Measurements from ENCODE around the gene CENPP.

The CENPP gene

DNA sequence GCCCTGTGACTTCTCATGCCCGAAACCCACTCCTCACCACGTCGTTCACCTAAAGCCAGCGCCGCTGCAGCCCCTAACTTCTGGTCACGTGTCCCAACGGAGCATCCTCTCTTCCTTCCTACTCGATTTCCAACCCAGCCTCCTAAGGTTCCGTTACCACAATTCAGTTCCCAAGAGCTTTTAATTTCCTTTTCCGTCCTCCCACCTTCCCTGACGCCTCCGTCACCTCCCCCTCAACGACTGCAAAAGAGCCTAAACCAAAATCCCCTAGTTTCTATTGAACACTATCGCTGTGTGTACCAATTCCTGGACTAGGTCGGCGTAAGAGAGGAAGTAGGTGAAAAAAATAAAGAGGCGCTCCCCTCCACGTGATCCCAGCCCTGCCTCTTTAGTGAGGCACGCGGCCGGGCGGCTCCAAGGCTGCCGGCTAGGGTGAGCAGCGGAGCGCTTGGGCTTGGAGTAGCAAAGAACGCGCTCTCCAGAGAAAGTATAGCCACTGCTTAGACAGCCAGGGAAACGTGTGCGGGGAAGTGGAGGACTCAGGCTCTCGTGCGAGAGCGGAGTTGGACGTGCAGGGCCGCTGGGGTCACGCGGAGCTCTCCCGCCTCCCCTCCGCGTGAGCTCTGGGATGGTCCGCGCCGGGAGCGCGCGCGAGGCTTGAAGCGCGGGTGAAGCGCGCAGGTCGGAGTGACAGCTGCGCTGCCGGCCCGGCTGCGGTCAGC lies at the start of gene CENPP, which contains the start of gene NOL8:
Gene CENPP, plus strand, starts transcription at position 685 of the 722 bp plus-strand sequence.
Gene NOL8, minus strand, starts transcription at position 82 of the 722 bp plus-strand sequence. CDS start 1,189 bp downstream, outside the sequence.
- peak; percentile 71 for DNase-seq (ENCODE audit: low read depth)

DNA sequence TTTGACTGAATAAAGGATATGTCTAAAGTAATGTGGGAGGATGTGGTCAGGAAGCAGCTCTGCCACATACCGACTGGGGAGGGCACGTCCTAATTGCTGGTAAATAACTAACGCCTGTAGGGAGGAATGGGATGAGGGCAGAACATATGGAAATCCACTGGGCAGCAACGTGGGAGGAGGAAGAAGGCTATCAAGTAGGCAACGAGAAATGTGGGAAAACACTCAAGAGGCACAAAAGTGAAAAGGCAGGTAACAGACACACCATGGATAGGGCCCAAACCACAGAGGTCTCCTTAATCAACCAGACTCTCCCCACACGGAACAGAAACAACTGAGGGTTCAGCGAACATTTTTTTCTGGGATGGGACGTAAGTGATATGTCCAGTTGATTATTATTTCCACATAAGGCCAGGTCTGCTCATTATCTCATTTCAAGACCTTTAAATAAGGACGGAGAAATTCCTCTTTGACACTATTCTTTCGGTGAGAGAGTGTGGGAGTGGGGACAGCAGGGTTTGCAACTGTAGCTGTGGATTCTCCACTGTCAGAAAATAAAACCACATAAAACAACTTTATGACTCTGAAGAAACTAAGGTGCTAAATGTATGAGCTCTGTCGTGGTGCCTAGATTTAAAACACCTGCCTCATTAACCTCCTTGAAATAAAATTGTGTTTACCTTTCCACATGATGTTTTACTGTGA lies 49.3 kb upstream of the CENPP start:
- DNase-seq (ENCODE audit: low read depth) = no peak

DNA sequence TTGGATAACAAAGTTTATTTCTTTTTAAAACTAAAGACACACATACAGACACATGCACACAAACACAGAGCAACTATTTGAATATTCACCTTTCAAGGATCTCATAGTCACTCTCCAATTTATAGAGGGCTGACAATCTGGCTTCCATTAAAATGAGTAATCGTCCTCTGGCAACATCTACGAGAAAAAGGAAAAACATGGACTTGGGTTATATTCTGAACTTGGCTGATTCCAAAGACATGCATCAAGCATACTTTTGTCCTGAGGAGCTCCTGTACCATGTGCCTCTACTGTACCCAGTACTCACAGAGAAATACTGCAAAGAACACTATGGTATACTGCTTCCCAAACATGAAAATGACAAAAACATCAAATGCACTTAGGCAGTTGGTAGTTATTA lies 47.6 kb upstream of the CENPP start:
- DNase-seq (ENCODE audit: low read depth) = no peak

DNA sequence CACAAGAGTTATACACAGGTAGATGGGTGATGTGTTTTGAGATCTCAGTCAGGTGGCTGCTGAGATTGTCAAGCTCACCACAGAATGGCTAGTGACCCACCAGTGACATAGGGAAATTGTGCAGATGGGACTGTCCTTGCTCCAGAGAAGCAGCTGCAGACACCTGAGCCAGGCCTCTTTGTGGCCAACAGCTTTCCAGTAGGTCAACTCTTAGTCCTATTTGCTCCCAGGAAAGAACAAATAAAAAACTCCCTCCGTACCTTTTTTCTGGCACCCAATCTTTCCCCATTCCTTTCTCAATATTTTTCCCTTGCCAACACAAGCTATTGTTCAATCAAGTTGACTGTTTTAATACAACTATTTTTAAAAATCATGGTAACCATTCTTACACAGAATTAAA lies 46.5 kb upstream of the CENPP start:
- DNase-seq (ENCODE audit: low read depth) = no peak

DNA sequence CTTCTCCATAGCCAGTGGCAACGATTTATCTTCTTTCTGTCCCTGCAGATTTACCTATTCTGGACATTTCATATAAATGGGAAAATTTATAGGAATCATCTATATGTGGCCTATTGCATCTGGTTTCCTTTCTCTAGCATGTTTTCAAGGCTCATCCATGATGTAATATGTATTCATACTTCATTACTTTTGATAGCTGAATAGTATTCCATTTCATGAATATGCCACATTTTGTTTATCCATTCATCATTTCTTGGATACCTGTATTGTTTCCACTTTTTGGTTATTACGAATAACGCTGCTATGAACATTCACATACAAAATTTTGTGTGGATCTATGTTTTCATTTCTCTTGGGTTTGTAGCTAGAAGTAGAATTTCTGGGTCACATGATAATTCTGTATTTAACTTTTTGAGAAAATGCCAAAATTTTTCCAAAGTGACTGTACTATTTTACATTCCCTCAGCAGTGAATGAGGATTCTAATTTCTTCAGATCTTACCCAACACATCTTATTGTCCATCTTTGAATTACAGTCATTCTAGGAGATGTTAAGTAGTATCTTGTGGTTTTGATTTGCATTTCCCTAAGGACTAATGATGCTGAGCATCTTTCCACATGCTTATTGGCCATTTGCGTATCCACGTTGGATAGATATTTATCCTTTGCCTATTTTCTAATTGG lies 35.9 kb upstream of the CENPP start:
- no peak for DNase-seq (ENCODE audit: low read depth)

DNA sequence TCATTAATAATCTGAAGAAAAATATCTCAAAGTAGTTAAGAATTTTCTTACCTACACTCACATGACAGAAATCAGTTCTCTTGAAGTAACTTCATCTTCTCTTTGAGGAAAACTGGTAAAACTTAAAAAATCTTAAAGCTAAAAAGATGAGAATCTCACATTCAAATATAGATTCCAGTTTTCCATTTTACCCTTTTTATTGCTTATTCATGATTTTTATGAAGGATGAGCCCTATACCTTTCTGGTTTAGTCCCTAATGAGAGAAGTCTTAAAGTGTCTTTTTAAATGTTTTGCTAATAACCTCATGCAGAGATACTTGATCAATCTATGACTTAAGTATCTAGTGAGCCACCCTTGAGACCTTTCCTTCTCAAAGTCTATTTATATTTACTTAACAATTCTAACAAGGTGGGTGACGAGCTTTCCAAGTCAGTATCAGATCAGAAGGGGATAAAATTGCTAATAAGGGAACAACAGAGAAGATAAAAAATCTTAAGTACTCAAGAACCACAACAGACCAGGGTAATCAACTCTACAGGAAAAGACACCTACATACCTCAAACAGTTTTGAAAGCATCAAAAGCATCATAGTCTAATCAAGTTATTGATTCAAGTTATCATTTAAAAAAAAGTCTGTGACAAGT lies 34.8 kb upstream of the CENPP start:
- DNase-seq (ENCODE audit: low read depth) = no peak

DNA sequence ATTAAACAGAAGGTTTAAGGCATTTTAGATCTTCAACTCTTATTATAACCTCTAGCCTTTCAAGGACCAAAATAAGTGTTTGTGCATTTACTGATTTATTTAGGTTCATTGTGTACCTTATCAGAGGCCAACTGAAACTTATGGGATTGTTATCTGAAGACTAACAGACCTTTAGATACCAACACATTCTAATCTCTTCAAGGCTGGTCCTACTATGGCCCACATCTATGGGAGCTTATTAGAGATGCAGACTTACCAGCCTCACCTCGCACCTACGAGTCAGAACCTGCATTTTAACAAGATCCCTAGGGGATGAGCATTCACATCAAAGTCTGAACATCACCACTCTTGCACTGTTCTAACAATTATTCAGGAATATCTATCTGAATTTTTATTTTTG lies 34.2 kb upstream of the CENPP start:
- DNase-seq (ENCODE audit: low read depth) = no peak

DNA sequence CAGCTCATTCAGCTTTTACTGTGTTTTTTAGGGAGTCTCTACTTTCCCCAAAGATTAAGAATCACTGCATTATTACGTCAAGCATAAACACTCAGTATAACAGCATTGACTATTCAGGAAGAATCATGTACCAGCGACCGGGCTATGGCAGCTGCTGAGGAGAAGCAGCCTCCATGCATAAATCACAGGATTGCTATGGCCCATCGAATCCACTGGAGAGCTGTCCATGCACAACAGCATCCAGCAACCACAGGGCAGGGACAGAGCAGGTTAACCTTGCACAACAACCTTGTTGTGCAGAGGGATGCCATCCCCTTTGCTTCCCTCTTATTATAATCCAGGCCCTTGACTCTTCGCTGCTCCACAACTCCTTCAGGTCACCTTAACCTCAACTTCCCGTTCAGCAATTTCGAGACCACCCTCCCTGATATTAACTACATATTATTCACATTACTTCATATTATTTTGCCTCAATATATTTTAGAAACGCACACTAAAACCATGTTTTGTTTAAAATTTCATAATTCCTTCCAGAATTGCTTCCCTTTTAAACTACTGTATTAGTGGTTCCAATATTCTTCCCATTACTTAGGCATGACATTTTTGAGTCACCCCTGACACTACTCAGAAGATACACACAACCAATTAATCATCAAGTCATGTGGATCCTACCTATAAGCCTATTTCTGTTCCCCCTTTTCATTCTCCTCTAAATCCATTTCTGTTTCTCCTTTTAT lies 33.2 kb upstream of the CENPP start:
- DNase-seq (ENCODE audit: low read depth) = no peak

DNA sequence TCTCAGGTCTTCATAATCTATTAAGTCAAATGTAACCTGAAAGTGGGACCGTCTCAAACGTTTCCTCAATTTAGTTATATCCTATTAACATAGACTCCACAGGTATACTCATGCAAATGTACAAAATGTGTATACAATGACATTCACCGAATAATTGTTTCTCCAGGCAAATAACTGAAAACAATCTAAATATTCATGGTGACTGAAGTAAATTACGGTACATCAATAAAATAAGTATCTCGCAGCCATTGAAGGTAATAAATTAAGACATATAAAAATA lies 32.7 kb upstream of the CENPP start:
- no peak for DNase-seq (ENCODE audit: low read depth)

DNA sequence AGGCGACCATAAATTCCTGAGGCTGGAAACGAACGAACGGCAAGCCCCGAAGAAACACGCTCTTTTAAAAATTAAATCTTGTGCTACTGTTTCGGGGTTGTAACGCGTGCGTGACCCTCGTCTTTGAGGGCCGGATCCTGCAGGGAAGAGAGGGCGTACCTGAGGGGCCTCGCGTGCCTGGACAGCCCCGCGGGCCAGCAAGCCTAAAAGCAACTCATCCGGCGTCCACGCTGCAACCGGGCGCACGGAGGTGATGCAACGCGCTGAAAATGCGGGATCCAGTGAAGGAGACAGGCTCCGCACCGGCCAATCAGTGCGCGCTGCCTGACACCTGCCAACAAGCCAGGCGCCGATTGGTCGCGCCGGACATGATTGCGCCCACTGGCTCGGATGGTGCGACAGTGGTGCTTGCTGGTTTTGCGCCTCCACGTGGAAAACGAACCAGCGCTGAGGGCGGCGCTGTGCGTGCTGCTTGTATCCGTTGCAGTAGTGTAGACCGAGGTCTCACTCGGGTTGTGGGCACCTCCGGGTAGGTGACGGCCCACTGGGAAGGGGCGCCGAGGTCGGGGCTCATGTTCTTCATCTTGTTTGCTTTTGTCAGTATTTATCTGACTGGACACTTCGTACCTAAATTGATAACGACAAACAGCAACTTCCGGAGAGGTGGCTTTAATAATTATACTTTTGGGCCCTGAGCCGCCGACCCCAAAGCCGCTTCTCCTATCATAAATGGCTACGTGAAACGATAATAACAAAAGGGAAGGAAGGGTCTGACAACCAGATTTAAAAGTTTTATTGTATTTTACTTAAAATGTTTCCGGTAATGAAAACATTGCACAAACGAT lies 32.1 kb upstream of the CENPP start, which contains the start of gene IARS1:
Gene IARS1, minus strand, starts transcription at position 246 of the 845 bp plus-strand sequence. CDS start 4,278 bp downstream, outside the sequence.
- peak; percentile 100 for DNase-seq (ENCODE audit: low read depth)

DNA sequence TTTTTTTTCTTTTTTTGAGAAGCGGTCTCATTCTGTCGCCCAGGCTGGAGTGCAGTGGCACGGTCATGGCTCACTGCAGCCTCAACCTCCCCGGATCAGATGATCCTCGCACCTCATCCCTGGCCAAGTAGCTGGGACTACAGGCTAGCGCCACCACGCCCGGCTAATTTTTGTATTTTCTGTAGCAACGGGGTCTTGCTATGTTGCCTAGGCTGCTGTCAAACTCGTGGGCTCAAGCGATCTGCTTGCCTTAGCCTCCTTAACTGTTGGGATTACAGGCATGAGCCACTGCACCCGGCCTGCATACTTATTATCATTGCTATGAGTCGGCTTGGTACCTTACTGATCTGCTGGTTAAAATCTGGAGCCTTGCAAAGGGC lies 31.5 kb upstream of the CENPP start:
- no peak for DNase-seq (ENCODE audit: low read depth)

DNA sequence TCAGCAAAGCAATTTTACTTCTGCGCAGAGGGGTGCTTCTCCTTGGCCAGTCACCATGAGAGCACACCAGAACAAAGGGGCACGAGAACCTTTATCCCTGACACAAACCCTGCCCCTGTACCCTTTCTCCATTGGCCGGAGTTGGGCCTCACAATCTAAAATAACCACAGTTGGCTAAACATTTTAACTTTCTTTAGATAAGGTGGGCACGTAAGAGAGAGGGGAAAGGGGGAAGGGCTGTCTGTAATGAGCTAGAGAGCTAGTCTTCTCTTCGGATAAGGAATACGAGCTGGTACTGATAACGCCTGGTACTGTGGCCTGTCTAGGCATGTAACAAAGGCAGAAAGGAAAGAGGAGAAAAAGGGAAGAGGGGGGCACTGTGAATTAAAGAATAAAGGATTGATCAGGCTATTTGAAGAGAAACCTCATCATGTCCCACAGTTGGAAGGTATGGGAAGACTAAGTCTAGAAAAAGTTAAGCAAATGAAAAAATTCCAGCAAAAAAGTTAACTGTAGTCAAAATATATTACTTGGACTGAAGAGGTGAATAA lies 30.4 kb upstream of the CENPP start:
- no peak for DNase-seq (ENCODE audit: low read depth)

DNA sequence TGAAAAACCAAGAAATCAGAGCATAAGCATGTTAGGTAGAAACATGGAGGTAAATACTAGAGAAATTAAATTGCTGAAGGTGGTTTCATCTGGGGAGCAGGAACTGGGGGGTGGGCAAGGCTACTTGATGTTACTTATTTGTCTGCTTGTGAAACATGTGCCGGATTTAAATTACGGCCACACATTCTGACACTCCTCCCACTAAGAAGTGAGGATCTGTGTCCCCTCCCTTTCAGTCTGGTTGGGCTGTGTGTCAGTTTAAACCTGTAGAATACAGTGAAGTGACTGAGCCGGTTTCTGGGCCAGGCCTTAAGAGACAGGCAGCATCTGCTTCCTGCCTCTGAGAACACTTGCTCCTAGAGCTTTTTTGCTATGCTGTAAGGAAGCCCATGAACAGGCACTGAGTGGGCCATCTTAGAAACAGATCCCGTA lies 29.9 kb upstream of the CENPP start:
- no peak for DNase-seq (ENCODE audit: low read depth)

DNA sequence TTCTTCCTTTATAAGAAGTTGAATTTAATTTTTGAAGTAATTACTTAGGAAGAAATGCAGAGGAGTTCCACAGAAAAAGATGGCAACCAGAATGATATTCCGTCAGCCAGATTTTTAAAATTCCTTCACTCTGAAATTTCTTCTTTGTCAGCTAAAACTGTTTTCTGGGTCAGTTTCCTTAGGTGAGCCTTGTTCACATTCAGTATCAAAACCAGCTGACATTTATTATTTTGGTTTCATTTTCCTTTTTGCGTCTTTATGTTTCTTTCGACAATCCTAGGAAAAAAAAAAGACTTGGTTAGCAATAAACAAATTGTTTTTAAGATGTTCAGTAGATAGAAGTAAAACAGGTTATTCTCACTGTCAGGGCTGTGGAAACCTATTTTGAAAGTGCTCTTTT lies 28.1 kb upstream of the CENPP start:
- DNase-seq (ENCODE audit: low read depth) = no peak

DNA sequence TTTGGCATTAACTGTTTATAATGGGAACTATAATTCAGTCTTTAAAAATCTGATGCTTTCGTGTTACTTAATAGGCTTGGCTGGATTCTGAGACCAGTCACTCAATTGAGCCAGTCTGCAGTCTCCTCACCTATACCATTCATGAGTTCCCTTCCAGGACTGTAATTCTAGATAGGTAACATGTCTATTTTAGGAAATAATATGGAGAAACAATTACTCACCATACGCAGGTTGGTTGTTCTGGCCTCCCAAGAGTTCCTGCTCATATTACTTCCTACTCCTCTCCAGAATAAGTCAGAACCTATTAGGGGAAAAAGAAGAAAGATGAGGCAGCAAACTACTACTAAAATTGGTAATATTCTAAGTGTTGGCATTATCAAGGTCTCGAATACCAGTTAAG lies 27.7 kb upstream of the CENPP start:
- no peak for DNase-seq (ENCODE audit: low read depth)

DNA sequence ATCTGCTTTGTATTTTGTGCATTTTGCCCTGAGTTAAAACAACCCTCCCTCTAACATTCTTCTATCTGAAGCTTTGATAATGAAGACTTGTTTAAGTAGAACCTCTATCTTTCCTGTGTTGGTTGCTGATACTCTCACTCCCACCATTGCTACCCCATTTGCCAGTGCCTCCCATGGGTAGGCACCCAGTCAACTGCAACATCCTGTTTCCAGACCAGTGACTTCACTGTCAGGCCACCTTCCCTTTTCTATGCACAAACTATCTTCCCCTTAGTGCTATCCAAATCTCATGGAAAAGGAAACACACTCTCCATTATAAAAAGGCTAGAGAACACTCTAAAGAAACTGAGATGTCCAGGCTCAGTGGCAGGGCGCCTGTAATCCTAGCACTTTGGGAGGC lies 26.6 kb upstream of the CENPP start:
- no peak for DNase-seq (ENCODE audit: low read depth)

DNA sequence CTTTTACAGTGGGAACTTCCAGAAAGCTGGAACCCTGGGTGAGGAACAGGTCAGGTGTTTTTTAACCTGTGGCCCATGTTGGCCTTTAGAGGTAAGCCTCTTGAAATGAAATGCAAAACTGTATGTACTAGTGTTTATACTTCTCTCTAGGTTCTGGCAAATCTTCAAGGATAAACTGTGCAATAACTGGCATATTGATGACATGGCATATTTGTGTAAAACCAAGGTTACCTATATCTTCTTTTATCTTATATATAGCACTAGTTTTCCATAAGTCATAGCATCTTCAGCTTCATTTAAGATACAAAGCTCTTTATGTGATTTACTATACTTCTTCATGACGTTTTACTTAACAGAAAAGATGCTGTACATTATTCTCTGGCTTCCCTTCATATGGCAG lies 24.8 kb upstream of the CENPP start:
- DNase-seq (ENCODE audit: low read depth) = no peak

DNA sequence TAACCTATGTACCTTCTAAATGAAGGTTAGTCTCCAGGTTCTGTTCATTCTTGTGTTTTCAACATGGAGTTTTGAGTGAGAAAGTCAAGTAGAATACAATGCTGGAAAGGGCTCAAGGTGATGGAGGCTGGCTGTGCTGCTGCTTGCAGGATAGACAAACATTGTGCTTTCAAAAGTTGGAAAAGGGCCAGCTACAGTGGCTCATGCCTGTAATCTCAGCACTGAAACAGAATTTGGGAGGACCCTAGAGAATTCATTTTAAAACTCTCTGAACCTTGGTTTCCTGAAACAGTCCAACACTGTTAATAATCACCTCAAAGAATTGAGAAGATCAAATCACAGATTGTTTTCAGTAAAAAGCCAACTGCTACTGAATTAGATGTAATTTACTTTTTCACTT lies 16.9 kb upstream of the CENPP start:
- DNase-seq (ENCODE audit: low read depth) = no peak

DNA sequence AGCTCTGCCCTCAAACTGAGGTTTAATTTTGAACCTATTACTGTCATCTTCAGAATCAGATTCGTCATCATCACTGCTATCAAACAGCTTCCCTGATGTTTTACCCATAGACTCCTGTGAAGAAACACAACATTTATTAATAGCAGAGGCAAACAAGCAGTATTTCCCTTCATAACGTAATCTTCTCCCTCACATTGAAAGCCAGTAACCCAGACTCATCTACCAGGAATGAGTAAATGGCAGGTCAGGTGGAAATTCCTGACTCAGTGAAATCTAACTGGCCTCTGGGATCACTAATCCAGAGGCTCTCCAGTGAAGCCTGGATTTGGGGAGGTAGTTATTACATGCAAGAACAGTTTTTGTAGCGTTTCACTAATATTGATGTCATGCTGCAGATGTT lies 15.2 kb upstream of the CENPP start:
- DNase-seq (ENCODE audit: low read depth) = no peak

DNA sequence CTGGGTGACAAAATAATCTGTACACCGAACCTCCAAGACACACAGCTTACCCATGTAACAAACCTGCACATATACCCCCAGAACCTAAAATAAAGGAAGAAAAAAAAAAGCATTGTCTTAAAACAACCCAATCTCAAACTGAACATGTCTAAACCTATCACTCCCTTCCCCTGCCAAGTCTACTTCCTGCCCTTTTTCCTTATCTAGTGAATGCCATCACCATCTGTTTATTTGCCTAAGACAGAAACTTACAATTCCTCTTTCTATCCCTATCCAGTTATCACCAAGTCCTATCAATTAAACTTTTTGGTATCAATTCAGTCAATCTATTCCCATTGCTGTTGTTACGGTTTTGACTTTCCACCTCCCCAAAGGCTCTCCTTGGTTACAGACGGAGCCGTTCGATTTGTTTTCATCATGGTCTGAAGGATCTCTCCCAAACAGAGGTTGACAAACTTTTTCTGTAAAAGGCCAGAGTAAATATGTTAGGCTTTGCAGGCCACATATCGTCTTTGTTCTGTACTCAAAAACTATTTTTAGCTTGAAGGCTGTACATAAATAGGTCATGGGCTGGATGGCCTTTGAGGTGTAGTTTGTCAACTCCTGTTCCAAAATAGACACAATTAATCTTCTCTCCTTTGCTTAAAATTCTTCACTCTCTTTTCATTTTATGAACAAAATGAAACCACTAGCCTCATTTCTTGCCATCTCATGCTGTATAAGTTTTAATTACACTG lies 12.7 kb upstream of the CENPP start:
- DNase-seq (ENCODE audit: low read depth) = no peak

Measured in stimulated activated CD8-positive, alpha-beta memory T cell treated with anti-CD3 and anti-CD28 coated beads, Interleukin-12 subunit alpha, Interleukin-12 subunit beta, amount 100 ng/mL, for 4 hours (primary cell).